ENCODE measurements around the gene OR9A2. TPM values are rescaled to one million over a fixed set of nuclear protein-coding genes. Genes with fewer than 3 reads are reported as not detected.

Gene OR9A2
- total RNA-seq, 1 experiment from 2014 or later: not detected

DNA sequence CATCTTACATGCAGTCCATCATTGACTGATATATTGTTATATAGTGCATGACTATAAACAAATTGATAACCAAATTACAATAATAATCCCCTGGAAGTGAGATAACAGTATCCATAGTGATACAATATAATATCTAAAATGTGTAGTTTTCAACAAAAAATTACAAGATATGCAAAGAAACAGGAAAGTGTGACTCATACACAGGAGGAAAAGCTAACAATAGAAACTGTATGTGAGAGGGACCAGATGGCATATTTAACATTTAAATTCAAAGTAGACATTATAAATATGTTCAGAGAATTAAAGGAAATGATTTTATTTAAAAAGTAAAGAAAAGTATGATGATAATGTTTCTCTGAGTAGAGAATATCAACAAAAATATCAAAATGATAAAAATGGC, 8.0 kb downstream of the OR9A2 start:
- TF ChIP-seq, protein P1, sequence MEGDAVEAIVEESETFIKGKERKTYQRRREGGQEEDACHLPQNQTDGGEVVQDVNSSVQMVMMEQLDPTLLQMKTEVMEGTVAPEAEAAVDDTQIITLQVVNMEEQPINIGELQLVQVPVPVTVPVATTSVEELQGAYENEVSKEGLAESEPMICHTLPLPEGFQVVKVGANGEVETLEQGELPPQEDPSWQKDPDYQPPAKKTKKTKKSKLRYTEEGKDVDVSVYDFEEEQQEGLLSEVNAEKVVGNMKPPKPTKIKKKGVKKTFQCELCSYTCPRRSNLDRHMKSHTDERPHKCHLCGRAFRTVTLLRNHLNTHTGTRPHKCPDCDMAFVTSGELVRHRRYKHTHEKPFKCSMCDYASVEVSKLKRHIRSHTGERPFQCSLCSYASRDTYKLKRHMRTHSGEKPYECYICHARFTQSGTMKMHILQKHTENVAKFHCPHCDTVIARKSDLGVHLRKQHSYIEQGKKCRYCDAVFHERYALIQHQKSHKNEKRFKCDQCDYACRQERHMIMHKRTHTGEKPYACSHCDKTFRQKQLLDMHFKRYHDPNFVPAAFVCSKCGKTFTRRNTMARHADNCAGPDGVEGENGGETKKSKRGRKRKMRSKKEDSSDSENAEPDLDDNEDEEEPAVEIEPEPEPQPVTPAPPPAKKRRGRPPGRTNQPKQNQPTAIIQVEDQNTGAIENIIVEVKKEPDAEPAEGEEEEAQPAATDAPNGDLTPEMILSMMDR (conservative IDR thresholded peaks at IDR 0.05): no peak
- H3K4me2 ChIP-seq (ENCODE audit: insufficient read depth, insufficient read length, low read length): no peak overlapping the region
- peaks cover 1% of the 10 kb centered on the region; the same call in 1 of the 2 replicates for H3K27me3 Mint-ChIP-seq (ENCODE audit: low read depth)

More for the DNA sequence above, 8.0 kb downstream of the OR9A2 start:
- H4K8ac ChIP-seq (replicated peaks; ENCODE audit: insufficient read length, low read depth, low read length): no peak overlapping the region
- no peaks in the 10 kb centered on the region for H4K20me1 ChIP-seq (ENCODE audit: control insufficient read depth, insufficient read depth, insufficient read length)
- H3K9ac ChIP-seq (ENCODE audit: extremely low read depth, insufficient read length, low read length): no peak overlapping the region
- no peak overlapping the region for H3K23ac ChIP-seq (ENCODE audit: insufficient read length, low read depth, low read length)
- no peak overlapping the region for H3K27ac ChIP-seq (ENCODE audit: insufficient read length, low read depth, low read length)
- H2BK20ac ChIP-seq (ENCODE audit: low read depth, low read length, poor library complexity, severe bottlenecking): no peak overlapping the region
- H4K91ac ChIP-seq (ENCODE audit: insufficient read length, low read depth, low read length): no peak overlapping the region
- no peaks in the 10 kb centered on the region for H3K36me3 Mint-ChIP-seq (ENCODE audit: insufficient read depth in 1 of 3, low read depth in 3 of 3)
- no peak overlapping the region for H3K4me3 Mint-ChIP-seq
- no peaks in the 10 kb centered on the region for H3K9me3 Mint-ChIP-seq
- H3K56ac ChIP-seq (ENCODE audit: insufficient read length, low read depth, low read length): no peak overlapping the region
- H3K18ac ChIP-seq (ENCODE audit: insufficient read length, low read depth, low read length): no peak overlapping the region
- no peak overlapping the region for H2AFZ ChIP-seq (ENCODE audit: low read length)
- H2BK15ac ChIP-seq (ENCODE audit: low read depth, low read length): no peak overlapping the region
- no peak overlapping the region for H2AK5ac ChIP-seq (ENCODE audit: insufficient read length, low read length)
- no peak overlapping the region for H2BK12ac ChIP-seq (ENCODE audit: insufficient read length, low read depth, low read length)
- H3K79me2 ChIP-seq (ENCODE audit: insufficient read depth, low read length): 0 out of 2 replicates have a peak, but pooled peaks cover 3% of the 10 kb centered on the region
- H3K27me3 ChIP-seq (ENCODE audit: insufficient read depth, low read length): no peaks in the 10 kb centered on the region
- H4K5ac ChIP-seq (ENCODE audit: insufficient read length, low read depth, low read length): no peak overlapping the region
- no peaks in the 10 kb centered on the region for H3K4me1 ChIP-seq (ENCODE audit: insufficient read depth, low read length)
- no peak overlapping the region for H2BK5ac ChIP-seq (ENCODE audit: insufficient read length, low read length)
- no peaks in the 10 kb centered on the region for H3K79me1 ChIP-seq (ENCODE audit: insufficient read depth, low read depth, low read length, poor library complexity, severe bottlenecking)
- H2BK120ac ChIP-seq (ENCODE audit: low read depth, low read length, poor library complexity, severe bottlenecking): no peak overlapping the region
- no peak overlapping the region for H3K14ac ChIP-seq (ENCODE audit: insufficient read depth, low read length)
- H3K23me2 ChIP-seq (ENCODE audit: insufficient read length, low read depth, low read length, poor library complexity, severe bottlenecking): no peaks in the 10 kb centered on the region
- no peak overlapping the region for H3K4ac ChIP-seq (ENCODE audit: low read depth, low read length)
- H3K4me1 Mint-ChIP-seq: peaks cover 0 to 4% of the 10 kb centered on the region in 2 experiments; a peak in 1 of 4 replicates
- H3K27ac Mint-ChIP-seq: no peak overlapping the region
- H3K9me3 ChIP-seq (ENCODE audit: control insufficient read depth, low read depth, low read length): no peaks in the 10 kb centered on the region
- no peak overlapping the region for H3T11ph ChIP-seq (ENCODE audit: low read length)
- DNase-seq: no peak

Measured in H9 (cell line).